RWPE1 (cell line): ENCODE data around the gene TRPV4.

Experiments
- CTCF ChIA-PET: fragments of 350-600 bp; sonication (Branson Sonifier 250); formaldehyde crosslinking; extraction: SDS; loops from one replicate; lab custom pipeline; 2021; lab: Yijun Ruan, JAX
- POLR2A ChIA-PET: fragments of 400-600 bp; formaldehyde crosslinking; extraction: SDS; loops from one replicate; lab custom pipeline; 2020; ENCODE audit warnings: antibody characterized with exemption; ENCODE audit not compliant: low non-redundant PET; lab: Yijun Ruan, JAX
- DNase-seq: peaks from one replicate; pipeline ENCODE4 v3.0.0; 2012; ENCODE audit warnings: low spot score
- H3K27ac ChIP-seq: fragments of 450-650 bp; 2 replicates; pipeline ENCODE4 v1.5.1; 2017
- CTCF ChIP-seq: fragments of 450-650 bp; conservative IDR thresholded peaks from 2 replicates; pipeline ENCODE4 v1.5.1; 2017; ENCODE audit warnings: low read depth, mild to moderate bottlenecking

The TRPV4 gene

DNA sequence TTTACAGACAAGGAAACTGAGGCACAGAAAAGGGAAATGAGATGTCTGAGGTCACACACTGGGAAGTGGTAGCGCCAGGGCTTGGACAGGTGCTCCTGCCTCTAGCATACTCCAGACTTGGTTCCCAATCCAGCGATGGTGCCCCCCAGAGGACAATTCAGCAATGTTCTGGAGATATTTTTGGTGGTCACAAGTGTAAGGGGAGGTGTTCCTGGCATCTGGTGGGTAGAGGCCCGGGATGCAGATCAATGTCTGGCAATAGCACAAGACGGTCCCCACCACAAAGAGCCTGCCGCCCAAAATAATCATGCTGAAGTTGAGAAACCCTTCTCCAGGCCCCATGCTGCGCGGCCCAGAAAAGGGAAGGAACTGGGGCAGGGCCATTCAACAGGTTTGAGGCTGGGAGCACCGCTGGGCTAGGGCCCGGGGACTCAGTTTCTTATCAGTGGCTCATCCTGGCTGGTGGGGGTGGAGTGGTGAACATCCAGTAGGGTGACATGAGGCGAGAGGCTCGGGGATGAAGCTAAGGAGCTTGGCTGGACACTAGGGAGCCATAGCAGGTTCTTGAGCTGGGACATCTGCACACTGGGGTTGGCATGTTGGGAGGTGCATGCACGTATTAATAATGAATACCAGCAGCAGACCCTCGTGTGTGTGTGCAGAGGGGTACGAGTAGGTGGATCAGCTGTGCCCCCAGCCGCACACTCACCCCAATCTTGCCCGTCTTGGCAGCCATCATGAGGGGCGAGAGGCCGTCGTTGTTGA, 35.1 kb downstream of the TRPV4 start:
- DNase-seq = no peak
- ChIA-PET CTCF (interaction anchor here (0.6 to 0.8 kb wide), 3 partner anchors 47 to 394 kb away, joined by 3 to 6 read pairs (median 4); no protein-coding TSS in a partner anchor), POLR2A (no interaction called here)
- no peak for TF ChIP-seq CTCF
- no peak overlapping the region for H3K27ac ChIP-seq

GRCh38 chr12:109796057-109796456, 37.1 kb downstream of the TRPV4 start:
- no peak for DNase-seq
- CTCF ChIA-PET = interaction anchor here (0.9 kb wide), 1 partner anchor 49 kb away, joined by 4 read pairs; no protein-coding TSS in a partner anchor
- no peak overlapping the region for H3K27ac ChIP-seq
- no peak for TF ChIP-seq CTCF
- POLR2A ChIA-PET = no interaction called here

GRCh38 chr12:109795023-109795422, 38.2 kb downstream of the TRPV4 start:
- peak; percentile 63 for DNase-seq
- CTCF ChIA-PET = no interaction called here
- H3K27ac ChIP-seq = 0 out of 2 replicates have a peak overlapping the region, but pooled peaks have one; percentile 3
- no peak for TF ChIP-seq CTCF
- POLR2A ChIA-PET = no interaction called here

- CTCF ChIA-PET = no interaction called here
- POLR2A ChIA-PET = no interaction called here
- no peak for TF ChIP-seq CTCF
- H3K27ac ChIP-seq = no peak overlapping the region
- DNase-seq = no peak
These were observed 39.2 kb downstream of the TRPV4 start for GRCh38 chr12:109793826-109794501.

DNA sequence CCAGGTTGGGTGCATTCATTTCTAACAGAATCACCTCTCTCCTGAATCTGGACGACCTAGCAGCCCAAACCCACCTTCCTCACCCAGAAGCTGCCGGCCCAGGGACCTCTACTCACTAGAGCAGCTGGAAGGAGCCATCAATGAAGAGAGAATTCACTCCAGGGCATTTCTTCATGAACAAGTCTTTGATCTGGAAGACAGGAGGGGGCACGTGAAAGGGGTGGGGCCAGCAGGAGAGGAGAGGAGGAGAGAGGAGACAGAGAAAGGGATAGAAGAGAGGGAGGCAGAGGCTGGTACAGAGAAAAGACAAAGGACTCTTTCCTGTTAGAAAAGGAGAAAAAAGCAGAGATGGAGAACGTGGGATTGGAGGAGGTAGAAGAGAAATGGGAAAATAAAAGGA, 39.8 kb downstream of the TRPV4 start:
- TF ChIP-seq CTCF = no peak
- no peak for DNase-seq
- POLR2A ChIA-PET = no interaction called here
- CTCF ChIA-PET = interaction anchor here (0.6 kb wide), 1 partner anchor 760 kb away, joined by 3 read pairs; no protein-coding TSS in a partner anchor
- H3K27ac ChIP-seq = no peak overlapping the region

GRCh38 chr12:109792992-109793391, 40.2 kb downstream of the TRPV4 start:
- no peak overlapping the region for H3K27ac ChIP-seq
- ChIA-PET POLR2A (no interaction called here), CTCF (interaction anchor here (0.6 kb wide), 1 partner anchor 760 kb away, joined by 3 read pairs; no protein-coding TSS in a partner anchor)
- no peak for DNase-seq
- no peak for TF ChIP-seq CTCF
